Vagina (tissue), 2 donors: ENCODE measurements around the gene CAND2. TPM values are rescaled to one million over a fixed set of nuclear protein-coding genes. Genes with fewer than 3 reads are reported as not detected.

Experiments used
- DNase-seq, 2 donors: peaks; one replicate each; pipeline ENCODE4 v3.0.0-alpha.2; 2017; ENCODE audit errors: extremely low spot score in 2 of 2
- H3K27ac ChIP-seq: fragments of 200-600 bp; sonication (generic); one replicate; pipeline ENCODE4 v1.5.1; 2019
- H3K27me3 ChIP-seq: fragments of 200-600 bp; sonication (generic); one replicate; pipeline ENCODE4 v1.5.1; 2019
- H3K36me3 ChIP-seq, 2 donors: fragments of 200-600 bp; sonication (generic); one replicate each; pipeline ENCODE4 v1.5.1; 2017 to 2019
- H3K4me1 ChIP-seq: fragments of 200-600 bp; sonication (generic); one replicate; pipeline ENCODE4 v1.5.1; 2019
- H3K4me3 ChIP-seq, 2 donors: fragments of 200-600 bp; sonication (generic); 1 replicate in 1 of 2; 2 replicates in 1 of 2; pipeline ENCODE4 v1.5.1; 2016 to 2019
- H3K9me3 ChIP-seq: fragments of 200-600 bp; sonication (generic); one replicate; pipeline ENCODE4 v1.5.1; 2019
- POLR2A ChIP-seq, 2 donors: fragments of 450-650 bp; IDR thresholded peaks; one replicate each; pipeline ENCODE4 v1.6.1; 2017; ENCODE audit warnings: antibody characterized with exemption in 2 of 2, mild to moderate bottlenecking in 2 of 2, moderate library complexity in 2 of 2
- POLR2AphosphoS5 ChIP-seq, 2 donors: sonication (generic); formaldehyde crosslinking; IDR thresholded peaks; one replicate each; pipeline ENCODE4 v1.9.0; 2017; ENCODE audit warnings: antibody characterized with exemption in 2 of 2, mild to moderate bottlenecking in 2 of 2, low read depth in 1 of 2; ENCODE audit not compliant: insufficient read depth in 1 of 2
- intact Hi-C: fragments of 100-400 bp; cut with DNase I; formaldehyde crosslinking; loops from one replicate; pipeline ENCODE4 v1.15.1; 2023
- total RNA-seq: library from RNA; depleted of rRNA; stranded (reverse); fragments of >200 nt; gene quantifications from one replicate; pipeline ENCODE4 v1.2.3, GENCODE V29; 2016
- TF ChIP-seq, protein P1 (sequence below), 3 experiments: fragments of 450-650 bp in 2 of 3; fragments of 200-600 bp in 1 of 3; sonication (generic) in 1 of 3; IDR thresholded peaks; one replicate each; pipeline ENCODE4 v1.5.1; 2017 to 2019; ENCODE audit warnings: antibody characterized with exemption in 3 of 3, mild to moderate bottlenecking in 2 of 3, moderate library complexity in 2 of 3

Gene CAND2
- total RNA-seq, 1 donor from 2014 or later: 12.5 TPM

DNA sequence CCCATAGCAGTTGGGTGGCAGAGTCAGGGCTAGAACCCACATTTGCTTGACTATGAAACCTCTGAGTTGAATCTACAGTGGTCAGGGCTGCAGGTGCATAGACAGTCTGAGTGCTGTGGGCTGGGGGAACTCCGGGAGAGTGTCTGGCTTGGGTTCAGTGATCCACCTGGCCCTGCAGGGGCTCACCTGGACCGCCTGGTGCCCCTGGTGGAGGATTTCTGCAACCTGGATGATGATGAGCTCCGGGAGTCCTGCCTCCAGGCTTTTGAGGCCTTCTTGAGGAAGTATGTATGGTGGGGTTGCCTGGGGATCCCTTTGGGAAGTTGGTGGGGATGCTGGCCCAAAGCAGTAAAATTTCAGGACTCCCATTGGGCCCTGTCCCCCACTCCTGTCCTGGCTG, 16.3 kb downstream of the CAND2 start:
- no peak overlapping the region for H3K4me3 ChIP-seq
- TF ChIP-seq, protein P1, sequence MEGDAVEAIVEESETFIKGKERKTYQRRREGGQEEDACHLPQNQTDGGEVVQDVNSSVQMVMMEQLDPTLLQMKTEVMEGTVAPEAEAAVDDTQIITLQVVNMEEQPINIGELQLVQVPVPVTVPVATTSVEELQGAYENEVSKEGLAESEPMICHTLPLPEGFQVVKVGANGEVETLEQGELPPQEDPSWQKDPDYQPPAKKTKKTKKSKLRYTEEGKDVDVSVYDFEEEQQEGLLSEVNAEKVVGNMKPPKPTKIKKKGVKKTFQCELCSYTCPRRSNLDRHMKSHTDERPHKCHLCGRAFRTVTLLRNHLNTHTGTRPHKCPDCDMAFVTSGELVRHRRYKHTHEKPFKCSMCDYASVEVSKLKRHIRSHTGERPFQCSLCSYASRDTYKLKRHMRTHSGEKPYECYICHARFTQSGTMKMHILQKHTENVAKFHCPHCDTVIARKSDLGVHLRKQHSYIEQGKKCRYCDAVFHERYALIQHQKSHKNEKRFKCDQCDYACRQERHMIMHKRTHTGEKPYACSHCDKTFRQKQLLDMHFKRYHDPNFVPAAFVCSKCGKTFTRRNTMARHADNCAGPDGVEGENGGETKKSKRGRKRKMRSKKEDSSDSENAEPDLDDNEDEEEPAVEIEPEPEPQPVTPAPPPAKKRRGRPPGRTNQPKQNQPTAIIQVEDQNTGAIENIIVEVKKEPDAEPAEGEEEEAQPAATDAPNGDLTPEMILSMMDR (IDR thresholded peaks at IDR 0.05): no peak
- TF ChIP-seq POLR2A (IDR thresholded peaks at IDR 0.05) (no peak), POLR2AphosphoS5 (IDR thresholded peaks at IDR 0.05; ENCODE audit: insufficient read depth in 1 of 2, low read depth in 1 of 2) (no peak)
- no peaks in the 10 kb centered on the region for H3K27me3 ChIP-seq
- peaks cover 0 to 14% of the 10 kb centered on the region in 2 donors for H3K36me3 ChIP-seq
- H3K27ac ChIP-seq: no peak overlapping the region
- DNase-seq: no peak
- H3K4me1 ChIP-seq: peaks cover 18% of the 10 kb centered on the region
- H3K9me3 ChIP-seq: no peaks in the 10 kb centered on the region
- intact Hi-C loops: no loop called here

DNA sequence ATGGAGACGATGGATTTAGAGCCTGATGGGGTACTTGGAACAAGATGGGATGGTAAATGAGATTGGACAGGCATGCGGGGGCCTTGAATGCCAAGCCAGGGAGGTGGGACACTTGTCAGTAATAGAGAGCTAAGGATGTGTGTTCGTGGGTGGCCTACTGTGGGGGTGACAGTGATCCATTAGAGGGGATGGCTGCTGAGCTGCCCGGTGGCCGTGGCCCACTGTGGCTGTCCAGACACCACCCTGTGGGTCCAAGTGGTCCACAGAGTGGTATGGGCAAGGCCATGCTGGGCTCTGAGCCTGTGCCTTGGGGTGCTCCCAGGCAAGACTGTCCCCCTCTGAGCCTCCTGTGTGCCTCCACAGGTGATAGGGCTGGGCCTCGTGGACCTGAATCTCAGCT, 17.5 kb downstream of the CAND2 start:
- Histone ChIP-seq H3K27me3 (no peaks in the 10 kb centered on the region), H3K4me3 (no peak overlapping the region), H3K27ac (no peak overlapping the region), H3K9me3 (no peaks in the 10 kb centered on the region), H3K36me3 (peaks cover 0 to 14% of the 10 kb centered on the region in 2 donors), H3K4me1 (peaks cover 18% of the 10 kb centered on the region)
- no peak for TF ChIP-seq POLR2AphosphoS5 (IDR thresholded peaks at IDR 0.05; ENCODE audit: insufficient read depth in 1 of 2, low read depth in 1 of 2)
- TF ChIP-seq POLR2A (IDR thresholded peaks at IDR 0.05): no peak
- TF ChIP-seq, protein P1 (IDR thresholded peaks at IDR 0.05): no peak
- no peak for DNase-seq
- intact Hi-C loops: no loop called here

DNA sequence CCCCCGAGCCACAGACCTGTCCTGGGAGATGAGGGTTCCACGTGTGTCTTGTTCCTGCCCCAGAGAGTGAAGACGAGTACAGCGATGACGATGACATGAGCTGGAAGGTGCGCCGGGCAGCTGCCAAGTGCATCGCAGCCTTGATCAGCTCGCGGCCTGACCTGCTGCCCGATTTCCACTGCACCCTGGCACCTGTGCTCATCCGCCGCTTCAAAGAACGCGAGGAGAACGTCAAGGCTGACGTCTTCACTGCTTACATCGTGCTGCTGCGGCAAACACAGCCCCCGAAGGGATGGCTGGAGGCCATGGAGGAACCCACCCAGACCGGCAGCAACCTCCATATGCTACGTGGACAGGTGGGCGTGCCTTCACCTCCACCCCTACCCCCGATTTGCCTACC, 18.6 kb downstream of the CAND2 start:
- TF ChIP-seq POLR2A (IDR thresholded peaks at IDR 0.05) (no peak), POLR2AphosphoS5 (IDR thresholded peaks at IDR 0.05; ENCODE audit: insufficient read depth in 1 of 2, low read depth in 1 of 2) (no peak)
- TF ChIP-seq, protein P1 (IDR thresholded peaks at IDR 0.05): no peak
- intact Hi-C loops: no loop called here
- H3K4me3 ChIP-seq: no peak overlapping the region
- H3K27me3 ChIP-seq: no peaks in the 10 kb centered on the region
- H3K36me3 ChIP-seq: peaks cover 0 to 14% of the 10 kb centered on the region in 2 donors
- peaks cover 10% of the 10 kb centered on the region for H3K4me1 ChIP-seq
- no peak for DNase-seq
- no peaks in the 10 kb centered on the region for H3K9me3 ChIP-seq
- no peak overlapping the region for H3K27ac ChIP-seq

DNA sequence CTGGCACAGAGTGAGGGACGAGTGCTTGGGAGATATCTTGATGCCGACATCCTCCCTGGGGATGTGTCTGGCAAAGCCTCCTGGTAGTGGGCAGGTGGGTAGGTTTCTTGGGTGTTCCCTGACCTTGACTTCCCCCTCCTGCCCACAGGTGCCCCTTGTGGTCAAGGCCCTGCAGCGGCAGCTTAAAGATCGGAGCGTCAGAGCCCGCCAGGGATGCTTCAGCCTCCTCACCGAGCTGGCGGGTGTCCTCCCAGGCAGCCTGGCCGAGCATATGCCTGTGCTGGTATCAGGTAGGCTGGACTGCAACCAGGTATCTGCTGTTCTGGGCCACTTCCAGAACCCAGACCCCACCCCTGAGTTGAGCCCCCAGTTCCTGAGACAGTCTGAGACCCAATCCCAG, 19.2 kb downstream of the CAND2 start:
- intact Hi-C loops: no loop called here
- Histone ChIP-seq H3K4me1 (peaks cover 6% of the 10 kb centered on the region), H3K27me3 (no peaks in the 10 kb centered on the region), H3K36me3 (peaks cover 0 to 14% of the 10 kb centered on the region in 2 donors), H3K27ac (no peak overlapping the region), H3K9me3 (no peaks in the 10 kb centered on the region), H3K4me3 (no peak overlapping the region)
- no peak for DNase-seq
- TF ChIP-seq POLR2A (IDR thresholded peaks at IDR 0.05): no peak
- no peak for TF ChIP-seq POLR2AphosphoS5 (IDR thresholded peaks at IDR 0.05; ENCODE audit: insufficient read depth in 1 of 2, low read depth in 1 of 2)
- TF ChIP-seq, protein P1 (IDR thresholded peaks at IDR 0.05): no peak

DNA sequence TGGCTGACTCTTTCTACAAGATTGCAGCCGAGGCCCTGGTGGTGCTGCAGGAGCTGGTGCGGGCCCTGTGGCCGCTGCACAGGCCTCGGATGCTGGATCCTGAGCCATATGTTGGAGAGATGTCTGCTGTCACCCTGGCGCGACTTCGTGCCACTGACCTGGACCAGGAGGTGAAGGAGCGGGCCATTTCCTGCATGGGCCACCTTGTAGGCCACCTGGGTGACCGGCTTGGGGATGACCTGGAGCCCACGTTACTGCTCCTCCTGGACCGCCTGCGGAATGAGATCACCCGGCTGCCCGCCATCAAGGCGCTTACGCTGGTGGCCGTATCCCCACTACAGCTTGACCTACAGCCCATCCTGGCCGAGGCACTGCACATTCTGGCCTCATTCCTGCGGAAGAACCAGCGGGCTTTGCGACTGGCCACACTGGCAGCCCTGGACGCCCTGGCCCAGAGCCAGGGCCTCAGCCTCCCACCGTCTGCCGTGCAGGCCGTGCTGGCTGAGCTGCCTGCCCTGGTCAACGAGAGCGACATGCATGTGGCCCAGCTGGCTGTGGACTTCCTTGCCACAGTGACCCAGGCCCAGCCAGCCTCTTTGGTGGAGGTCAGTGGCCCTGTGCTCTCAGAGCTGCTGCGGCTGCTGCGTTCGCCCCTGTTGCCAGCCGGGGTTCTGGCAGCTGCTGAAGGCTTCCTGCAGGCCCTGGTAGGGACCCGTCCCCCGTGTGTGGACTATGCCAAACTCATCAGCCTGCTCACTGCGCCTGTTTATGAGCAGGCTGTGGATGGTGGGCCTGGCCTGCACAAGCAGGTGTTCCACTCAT, 20.3 kb downstream of the CAND2 start:
- H3K36me3 ChIP-seq: peaks cover 0 to 14% of the 10 kb centered on the region in 2 donors
- no peak for DNase-seq
- H3K27me3 ChIP-seq: no peaks in the 10 kb centered on the region
- no peak for TF ChIP-seq POLR2AphosphoS5 (IDR thresholded peaks at IDR 0.05; ENCODE audit: insufficient read depth in 1 of 2, low read depth in 1 of 2)
- TF ChIP-seq POLR2A (IDR thresholded peaks at IDR 0.05): no peak
- TF ChIP-seq, protein P1 (IDR thresholded peaks at IDR 0.05): no peak
- intact Hi-C loops: no loop called here
- no peak overlapping the region for H3K27ac ChIP-seq
- no peaks in the 10 kb centered on the region for H3K9me3 ChIP-seq
- H3K4me1 ChIP-seq: no peaks in the 10 kb centered on the region
- no peak overlapping the region for H3K4me3 ChIP-seq
